GM10266 (cell line): ENCODE measurements around the gene DYNLT1.
"Not testable (repeated sequence)": the region's sequence is repeated elsewhere in the genome, so short reads cannot be mapped to it uniquely, and the experiment has no call there.

ENCODE experiments used
- DNase-seq: peaks from one replicate; pipeline ENCODE4 v3.0.0; 2012; ENCODE audit errors: extremely low spot score
- TF ChIP-seq, protein P1 (sequence below): IDR thresholded peaks from 2 replicates; pipeline ENCODE4 v1.5.1; 2012; ENCODE audit warnings: mild to moderate bottlenecking, low read depth; ENCODE audit not compliant: control insufficient read depth, insufficient read depth; ENCODE audit errors: missing control alignments

DYNLT1 gene

DNA sequence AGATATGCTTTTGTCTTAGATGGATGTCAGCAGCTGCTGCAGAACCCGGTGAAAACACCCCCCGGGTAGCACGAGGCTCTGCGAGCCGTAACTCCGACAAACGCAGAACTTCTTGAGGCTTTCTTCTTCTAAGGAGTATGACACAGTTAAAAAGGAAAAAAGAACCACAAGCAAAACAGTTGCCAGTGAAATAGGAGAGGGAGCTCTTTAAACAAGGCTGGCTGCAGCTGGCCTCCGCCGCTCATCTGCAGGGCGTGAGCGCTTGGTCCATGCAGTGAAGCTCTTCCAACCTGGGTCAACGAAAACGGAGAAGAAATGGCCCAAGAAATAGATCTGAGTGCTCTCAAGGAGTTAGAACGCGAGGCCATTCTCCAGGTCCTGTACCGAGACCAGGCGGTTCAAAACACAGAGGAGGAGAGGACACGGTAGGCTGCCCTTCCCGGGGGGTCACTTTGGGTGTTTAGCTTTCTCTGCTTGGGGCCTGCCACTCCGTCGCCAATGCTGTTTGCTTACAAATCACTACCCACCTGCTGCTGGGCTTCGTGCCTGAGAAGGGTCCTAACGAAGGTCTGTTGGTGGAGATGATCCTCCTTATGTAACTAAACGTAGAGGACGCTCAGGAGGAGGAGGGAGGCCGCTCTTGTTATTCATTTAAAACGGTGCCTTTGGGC, 18.5 kb upstream of the DYNLT1 start:
- TF ChIP-seq, protein P1, sequence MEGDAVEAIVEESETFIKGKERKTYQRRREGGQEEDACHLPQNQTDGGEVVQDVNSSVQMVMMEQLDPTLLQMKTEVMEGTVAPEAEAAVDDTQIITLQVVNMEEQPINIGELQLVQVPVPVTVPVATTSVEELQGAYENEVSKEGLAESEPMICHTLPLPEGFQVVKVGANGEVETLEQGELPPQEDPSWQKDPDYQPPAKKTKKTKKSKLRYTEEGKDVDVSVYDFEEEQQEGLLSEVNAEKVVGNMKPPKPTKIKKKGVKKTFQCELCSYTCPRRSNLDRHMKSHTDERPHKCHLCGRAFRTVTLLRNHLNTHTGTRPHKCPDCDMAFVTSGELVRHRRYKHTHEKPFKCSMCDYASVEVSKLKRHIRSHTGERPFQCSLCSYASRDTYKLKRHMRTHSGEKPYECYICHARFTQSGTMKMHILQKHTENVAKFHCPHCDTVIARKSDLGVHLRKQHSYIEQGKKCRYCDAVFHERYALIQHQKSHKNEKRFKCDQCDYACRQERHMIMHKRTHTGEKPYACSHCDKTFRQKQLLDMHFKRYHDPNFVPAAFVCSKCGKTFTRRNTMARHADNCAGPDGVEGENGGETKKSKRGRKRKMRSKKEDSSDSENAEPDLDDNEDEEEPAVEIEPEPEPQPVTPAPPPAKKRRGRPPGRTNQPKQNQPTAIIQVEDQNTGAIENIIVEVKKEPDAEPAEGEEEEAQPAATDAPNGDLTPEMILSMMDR, result no peak
- no peak for DNase-seq

DNA sequence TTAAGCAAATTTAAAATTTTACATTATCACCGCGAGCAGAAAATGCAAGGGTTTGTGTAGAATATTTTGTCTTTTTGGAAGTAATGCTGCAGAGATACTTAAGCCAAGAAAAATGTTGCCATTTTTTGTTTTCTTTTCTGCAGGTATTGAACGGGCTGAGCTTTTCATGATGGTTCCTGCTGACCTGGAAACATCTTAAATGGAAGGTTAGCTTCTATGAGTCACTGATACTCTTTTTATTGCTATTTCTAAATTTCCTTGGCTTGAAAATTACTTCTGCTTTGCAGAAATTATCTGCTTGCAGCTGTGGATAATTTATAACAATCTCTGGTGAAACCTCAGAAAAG, 18.0 kb upstream of the DYNLT1 start:
- no peak for DNase-seq
- TF ChIP-seq, protein P1, result no peak

DNA sequence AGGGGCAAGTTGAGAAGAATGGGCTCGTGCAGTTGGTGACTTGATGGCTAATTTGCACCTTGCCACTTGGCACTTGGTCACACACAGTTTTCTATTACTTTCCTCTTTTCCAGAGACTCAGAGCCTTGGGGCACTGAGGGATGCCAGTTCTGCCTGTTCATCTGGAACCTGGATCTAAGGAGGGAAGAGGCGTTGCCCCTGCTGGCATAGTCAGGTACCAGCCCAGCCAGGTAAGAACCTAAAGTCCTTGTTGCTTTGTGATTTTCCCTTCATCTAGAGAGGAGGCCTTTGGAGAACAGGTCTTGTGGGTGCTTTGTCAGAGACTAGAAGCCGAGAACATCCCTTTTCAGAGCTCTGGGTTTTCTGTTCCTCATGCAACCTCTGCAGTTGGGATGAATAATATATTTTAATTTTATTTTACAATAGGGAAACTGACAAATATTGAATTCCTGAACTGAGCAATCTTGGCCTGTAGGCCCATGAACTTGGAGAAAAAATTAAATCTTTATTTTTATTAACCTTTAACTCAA, 16.7 kb upstream of the DYNLT1 start:
- TF ChIP-seq, protein P1, result no peak
- no peak for DNase-seq

DNA sequence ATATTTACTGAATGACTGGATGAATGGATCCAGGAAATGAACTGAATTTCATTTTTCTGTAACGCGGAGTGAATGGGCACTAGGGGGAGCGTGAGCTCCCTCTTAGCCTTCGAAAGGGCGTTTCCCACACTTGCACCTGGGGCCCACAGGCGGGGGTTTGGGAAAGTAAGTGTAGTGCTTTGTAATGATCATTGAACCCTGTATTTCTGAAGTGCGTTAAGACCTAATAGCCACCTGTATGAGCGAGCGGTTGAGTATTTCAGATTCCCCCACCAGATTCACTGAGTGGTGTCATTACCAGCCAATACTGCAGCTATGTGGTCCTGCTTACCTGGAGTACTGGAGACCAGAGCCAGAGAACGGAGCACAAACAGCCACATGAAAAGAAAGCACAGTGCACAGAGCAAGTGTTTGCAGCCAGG, 15.8 kb upstream of the DYNLT1 start:
- peak; percentile 66 for DNase-seq
- TF ChIP-seq, protein P1, result peak; percentile 45

DNA sequence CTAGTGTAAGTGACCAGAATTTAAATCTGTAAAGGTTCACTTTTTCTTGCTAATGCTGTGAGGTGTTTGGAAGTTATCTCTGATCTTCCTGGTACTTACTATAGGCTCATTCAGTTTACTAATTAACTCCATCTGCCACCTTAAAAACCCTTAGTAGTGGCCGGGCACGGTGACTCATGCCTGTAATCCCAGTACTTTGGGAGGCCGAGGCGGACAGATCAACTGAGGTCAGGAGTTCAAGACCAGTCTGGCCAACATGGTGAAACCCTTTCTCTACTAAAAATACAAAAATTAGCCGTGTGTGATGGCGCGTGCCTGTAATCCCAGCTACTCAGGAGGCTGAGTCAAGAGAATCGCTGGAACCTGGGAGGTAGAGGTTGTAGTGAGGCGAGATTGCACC, 12.4 kb upstream of the DYNLT1 start:
- DNase-seq, result not testable (repeated sequence)

DNA sequence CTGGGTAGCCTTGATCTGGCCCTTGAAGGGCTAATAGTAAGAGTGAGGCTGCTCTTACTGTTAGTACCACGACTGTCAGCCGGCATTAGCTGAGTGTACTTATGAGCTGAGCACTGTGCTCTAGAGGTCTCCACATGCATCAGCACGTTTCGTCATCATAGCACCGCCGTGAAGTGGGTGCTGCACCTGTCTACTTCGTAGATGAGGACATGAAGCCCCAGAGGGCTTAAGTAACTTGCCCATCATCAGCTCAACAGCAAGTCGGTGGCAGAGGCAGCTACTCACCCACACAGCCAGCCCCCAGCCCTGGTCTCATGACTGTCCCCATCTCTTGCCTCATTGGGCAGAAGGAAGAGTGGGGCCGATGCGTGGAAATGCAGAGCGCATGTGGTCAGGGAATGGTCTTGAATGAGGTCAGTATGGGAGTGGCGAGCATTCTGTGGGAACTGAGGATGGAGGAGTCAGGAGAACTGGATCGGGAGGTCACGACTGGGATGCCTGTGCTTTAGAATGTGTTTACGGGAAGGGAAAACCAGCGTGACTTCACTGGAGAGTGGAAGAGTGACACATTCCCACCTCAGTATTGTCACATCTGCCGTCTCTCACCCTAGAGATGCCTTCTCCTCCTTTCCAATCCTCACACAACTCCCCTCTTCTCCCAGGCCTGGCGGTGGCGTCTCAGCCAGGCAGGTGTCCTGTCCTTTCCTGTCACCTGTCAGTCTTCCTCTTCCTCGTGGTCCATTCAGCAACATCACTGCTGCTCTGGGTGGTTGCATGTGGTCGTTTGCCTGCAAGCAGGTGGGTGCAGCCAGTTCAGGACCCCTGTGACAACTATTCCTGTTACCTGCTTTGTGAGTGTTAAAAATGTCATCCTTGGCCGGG, 11.3 kb upstream of the DYNLT1 start:
- TF ChIP-seq, protein P1, result no peak
- DNase-seq, result no peak

DNA sequence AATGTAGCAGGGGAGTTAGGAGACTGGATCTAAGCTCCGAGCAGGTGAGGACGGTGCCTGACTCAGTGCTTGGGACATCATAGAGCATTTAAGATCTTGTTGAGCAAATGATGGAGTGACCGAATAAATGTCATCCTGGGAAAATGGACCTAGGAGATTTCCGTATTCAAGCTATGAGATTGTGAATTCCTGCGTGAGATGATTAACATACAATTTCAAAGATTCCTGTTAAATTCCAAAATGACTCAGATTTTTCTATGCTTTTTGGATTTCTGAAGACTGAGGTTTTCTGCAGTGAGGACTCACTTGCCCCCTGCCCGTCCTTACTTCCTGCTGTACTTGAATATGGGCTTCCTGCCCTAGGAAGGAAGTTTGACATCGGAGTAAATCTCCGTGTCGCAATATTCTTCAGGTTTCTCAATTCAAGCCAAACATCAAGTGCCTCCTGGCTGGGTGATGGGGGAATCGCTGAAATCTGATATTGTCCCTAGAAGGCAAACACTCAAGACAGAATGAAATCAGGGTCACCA, 10.5 kb upstream of the DYNLT1 start:
- DNase-seq, result no peak
- TF ChIP-seq, protein P1, result no peak
